Stimulated activated CD8-positive, alpha-beta memory T cell treated with anti-CD3 and anti-CD28 coated beads, Interleukin-7, amount 100 ng/mL, for 24 hours (primary cell): Measurements from ENCODE around the gene GSK3A.

ENCODE experiments used
- DNase-seq: peaks from one replicate; pipeline ENCODE4 v3.0.0-alpha.2; 2020; ENCODE audit warnings: low read depth

GSK3A gene

GRCh38 chr19:42248270-42249148, 6.1 kb upstream of the GSK3A start:
- DNase-seq, result no peak

GRCh38 chr19:42247640-42248199, 5.3 kb upstream of the GSK3A start:
- DNase-seq, result no peak

GRCh38 chr19:42246922-42247639, 4.7 kb upstream of the GSK3A start:
- no peak for DNase-seq

- no peak for DNase-seq
These were observed 3.9 kb upstream of the GSK3A start for GRCh38 chr19:42246143-42246921.

GRCh38 chr19:42245231-42245630, 2.8 kb upstream of the GSK3A start:
- no peak for DNase-seq

- peak; percentile 79 for DNase-seq
These were observed 2.2 kb upstream of the GSK3A start for GRCh38 chr19:42244347-42245220.

- DNase-seq, result no peak
These were observed 312 bp downstream of the GSK3A start for GRCh38 chr19:42242069-42242511.

GRCh38 chr19:42241279-42241678, 1.1 kb downstream of the GSK3A start:
- no peak for DNase-seq

- no peak for DNase-seq
These were observed 2.7 kb downstream of the GSK3A start for GRCh38 chr19:42239544-42240220.

- DNase-seq, result no peak
These were observed 7.2 kb downstream of the GSK3A start for GRCh38 chr19:42235181-42235580.

- DNase-seq, result no peak
These were observed 8.0 kb downstream of the GSK3A start for GRCh38 chr19:42234364-42234763.

- no peak for DNase-seq
These were observed 8.6 kb downstream of the GSK3A start for GRCh38 chr19:42233678-42234292.

GRCh38 chr19:42233106-42233505, 9.3 kb downstream of the GSK3A start:
- DNase-seq, result no peak

GRCh38 chr19:42232435-42232834, 10.0 kb downstream of the GSK3A start:
- DNase-seq, result no peak

GRCh38 chr19:42230571-42230970, 11.8 kb downstream of the GSK3A start:
- DNase-seq, result no peak

- no peak for DNase-seq
These were observed 12.5 kb downstream of the GSK3A start for GRCh38 chr19:42229855-42230351.

- DNase-seq, result no peak
These were observed 13.0 kb downstream of the GSK3A start for GRCh38 chr19:42229301-42229854.

- no peak for DNase-seq
These were observed 13.8 kb downstream of the GSK3A start for GRCh38 chr19:42228641-42229040.

GRCh38 chr19:42226886-42227285, 15.5 kb downstream of the GSK3A start:
- DNase-seq, result no peak
